SU-DHL-6 (cell line): ENCODE results near the gene CAD.

Experiments
- H2AFZ ChIP-seq: fragments of 200-600 bp; sonication (generic); 2 replicates; pipeline ENCODE4 v1.6.1; 2014; ENCODE audit warnings: low read depth, mild to moderate bottlenecking, moderate library complexity, mixed read lengths, antibody characterized with exemption, low read length; ENCODE audit not compliant: severe bottlenecking
- H3F3A ChIP-seq: fragments of 200-600 bp; shearing (Covaris generic); 2 replicates; pipeline ENCODE4 v1.6.0; 2016; ENCODE audit warnings: antibody characterized with exemption, mild to moderate bottlenecking; ENCODE audit not compliant: insufficient read depth
- H3K27ac ChIP-seq: fragments of 200-600 bp; sonication (generic); 2 replicates; pipeline ENCODE4 v1.5.1; 2016; ENCODE audit warnings: low read depth, mild to moderate bottlenecking, low read length, moderate library complexity, mixed read lengths
- H3K27me3 ChIP-seq: fragments of 200-600 bp; sonication (generic), shearing (Covaris generic); 2 replicates; pipeline ENCODE4 v1.6.0; 2014; ENCODE audit warnings: mild to moderate bottlenecking, low read length
- H3K36me3 ChIP-seq: fragments of 200-600 bp; sonication (generic); 2 replicates; pipeline ENCODE4 v1.6.1; 2014; ENCODE audit warnings: mild to moderate bottlenecking, low read length, mixed read lengths
- H3K4me2 ChIP-seq: fragments of 300-600, 200-600 bp; shearing (Covaris generic), sonication (generic); 2 replicates; pipeline ENCODE4 v1.6.0; 2014; ENCODE audit warnings: low read length, low read depth, mild to moderate bottlenecking; ENCODE audit not compliant: poor library complexity, severe bottlenecking
- H3K4me3 ChIP-seq: fragments of 200-600 bp; sonication (generic); 2 replicates; pipeline ENCODE4 v1.5.1; 2014; ENCODE audit warnings: antibody characterized with exemption, low read length, mild to moderate bottlenecking, mixed read lengths; ENCODE audit not compliant: insufficient read depth, poor library complexity, severe bottlenecking
- H3K79me2 ChIP-seq: fragments of 200-600 bp; sonication (generic); 2 replicates; pipeline ENCODE4 v1.6.1; 2014; ENCODE audit warnings: mild to moderate bottlenecking, low read length, moderate library complexity; ENCODE audit not compliant: insufficient read depth
- H3K9ac ChIP-seq: fragments of 200-600 bp; sonication (generic); 2 replicates; pipeline ENCODE4 v1.7.0; 2014; ENCODE audit warnings: mild to moderate bottlenecking, low read length
- H3K9me2 ChIP-seq: fragments of 200-600 bp; sonication (generic); replicated peaks from 2 replicates; pipeline ENCODE4 v1.6.1; 2014; ENCODE audit warnings: low read length; ENCODE audit not compliant: insufficient read depth
- H3K9me3 ChIP-seq: fragments of 200-600 bp; sonication (generic); 2 replicates; pipeline ENCODE4 v1.6.1; 2014; ENCODE audit warnings: low read length, mixed read lengths; ENCODE audit not compliant: insufficient read depth
- H4K20me1 ChIP-seq: fragments of 200-600 bp; sonication (generic); 2 replicates; pipeline ENCODE4 v1.6.1; 2014; ENCODE audit warnings: low read depth, mild to moderate bottlenecking, antibody characterized with exemption, low read length, moderate library complexity, mixed read lengths
- EZH2phosphoT487 ChIP-seq: fragments of 200-600 bp; sonication (generic), shearing (Covaris generic); conservative IDR thresholded peaks from 2 replicates; pipeline ENCODE4 v1.6.1; 2018; ENCODE audit warnings: mild to moderate bottlenecking, antibody characterized with exemption, low read length, moderate library complexity, mixed read lengths
- TF ChIP-seq, protein P1 (sequence below): fragments of 200-600 bp; sonication (generic); IDR thresholded peaks from one replicate; pipeline ENCODE4 v1.5.1; 2017; ENCODE audit warnings: antibody characterized with exemption, mild to moderate bottlenecking, low read length, moderate library complexity; ENCODE audit not compliant: insufficient read depth, poor library complexity, severe bottlenecking

Gene CAD

DNA sequence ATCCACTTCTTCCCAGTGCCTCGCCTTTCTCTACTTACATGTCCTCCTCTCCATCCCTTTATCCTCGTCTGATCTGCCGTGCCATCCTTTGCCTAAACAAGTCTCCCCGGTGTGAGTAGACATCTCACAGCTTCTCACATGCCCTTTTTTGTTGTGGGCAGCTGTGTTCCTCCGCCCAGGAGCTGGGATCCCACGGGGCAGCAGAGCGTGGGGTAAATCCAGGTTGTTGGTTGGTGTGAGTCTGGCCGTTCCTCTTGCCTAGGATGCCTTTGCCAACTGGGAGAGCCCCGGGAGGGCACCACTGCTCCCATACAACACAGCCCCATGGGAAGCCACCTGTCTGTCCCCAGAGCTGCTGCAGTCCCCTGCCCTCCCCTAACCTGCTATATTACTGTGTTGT, 23.2 kb downstream of the CAD start:
- Histone ChIP-seq H3K27ac (no peak overlapping the region), H3K79me2 (no peaks in the 10 kb centered on the region), H3K9me3 (no peaks in the 10 kb centered on the region), H3K9me2 (no peaks in the 10 kb centered on the region), H3K9ac (no peak overlapping the region), H2AFZ (no peak overlapping the region), H3K4me2 (no peak overlapping the region), H3K27me3 (no peaks in the 10 kb centered on the region), H3K36me3 (no peaks in the 10 kb centered on the region; the same call in 1 of the 2 replicates), H4K20me1 (no peaks in the 10 kb centered on the region), H3K4me3 (no peak overlapping the region), H3F3A (peaks cover 2% of the 10 kb centered on the region; the same call in 1 of the 2 replicates)
- no peak for TF ChIP-seq EZH2phosphoT487

DNA sequence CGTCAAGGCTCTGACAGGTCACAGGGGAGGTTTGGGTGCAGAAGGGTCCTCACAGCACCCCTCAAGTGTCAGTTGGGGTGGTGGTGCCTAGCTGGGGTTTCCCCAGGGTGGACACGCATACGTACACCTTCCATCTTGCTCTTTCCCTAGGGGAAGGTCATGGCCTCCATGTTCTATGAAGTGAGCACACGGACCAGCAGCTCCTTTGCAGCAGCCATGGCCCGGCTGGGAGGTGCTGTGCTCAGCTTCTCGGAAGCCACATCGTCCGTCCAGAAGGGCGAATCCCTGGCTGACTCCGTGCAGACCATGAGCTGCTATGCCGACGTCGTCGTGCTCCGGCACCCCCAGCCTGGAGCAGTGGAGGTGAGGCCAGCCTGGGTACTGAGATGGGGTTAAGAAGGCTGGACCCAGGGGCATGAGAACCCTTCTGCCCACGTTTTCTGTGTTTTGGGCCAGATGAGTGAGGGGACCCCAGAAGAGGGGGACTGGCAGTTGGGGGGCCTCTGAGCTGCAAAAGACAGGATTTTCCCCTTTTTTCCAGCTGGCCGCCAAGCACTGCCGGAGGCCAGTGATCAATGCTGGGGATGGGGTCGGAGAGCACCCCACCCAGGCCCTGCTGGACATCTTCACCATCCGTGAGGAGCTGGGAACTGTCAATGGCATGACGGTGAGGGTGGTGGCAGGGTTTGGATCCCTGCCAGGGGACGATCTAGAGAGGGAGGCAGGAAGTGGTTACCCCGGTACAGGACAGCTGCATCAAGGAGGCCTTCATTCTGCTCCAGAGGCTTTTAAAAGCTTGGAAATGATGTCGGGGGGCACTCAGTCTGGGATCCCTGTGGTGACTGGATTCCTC, 24.8 kb downstream of the CAD start:
- no peaks in the 10 kb centered on the region for H4K20me1 ChIP-seq
- H3K79me2 ChIP-seq: no peaks in the 10 kb centered on the region
- H3F3A ChIP-seq: peaks cover 11% of the 10 kb centered on the region; the same call in 1 of the 2 replicates
- no peak overlapping the region for H2AFZ ChIP-seq
- H3K36me3 ChIP-seq: no peaks in the 10 kb centered on the region; the same call in 1 of the 2 replicates
- H3K4me2 ChIP-seq: no peak overlapping the region
- H3K27me3 ChIP-seq: no peaks in the 10 kb centered on the region
- no peak overlapping the region for H3K9ac ChIP-seq
- H3K9me3 ChIP-seq: no peaks in the 10 kb centered on the region
- TF ChIP-seq, protein P1, sequence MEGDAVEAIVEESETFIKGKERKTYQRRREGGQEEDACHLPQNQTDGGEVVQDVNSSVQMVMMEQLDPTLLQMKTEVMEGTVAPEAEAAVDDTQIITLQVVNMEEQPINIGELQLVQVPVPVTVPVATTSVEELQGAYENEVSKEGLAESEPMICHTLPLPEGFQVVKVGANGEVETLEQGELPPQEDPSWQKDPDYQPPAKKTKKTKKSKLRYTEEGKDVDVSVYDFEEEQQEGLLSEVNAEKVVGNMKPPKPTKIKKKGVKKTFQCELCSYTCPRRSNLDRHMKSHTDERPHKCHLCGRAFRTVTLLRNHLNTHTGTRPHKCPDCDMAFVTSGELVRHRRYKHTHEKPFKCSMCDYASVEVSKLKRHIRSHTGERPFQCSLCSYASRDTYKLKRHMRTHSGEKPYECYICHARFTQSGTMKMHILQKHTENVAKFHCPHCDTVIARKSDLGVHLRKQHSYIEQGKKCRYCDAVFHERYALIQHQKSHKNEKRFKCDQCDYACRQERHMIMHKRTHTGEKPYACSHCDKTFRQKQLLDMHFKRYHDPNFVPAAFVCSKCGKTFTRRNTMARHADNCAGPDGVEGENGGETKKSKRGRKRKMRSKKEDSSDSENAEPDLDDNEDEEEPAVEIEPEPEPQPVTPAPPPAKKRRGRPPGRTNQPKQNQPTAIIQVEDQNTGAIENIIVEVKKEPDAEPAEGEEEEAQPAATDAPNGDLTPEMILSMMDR: no peak
- no peak overlapping the region for H3K27ac ChIP-seq
- no peak overlapping the region for H3K4me3 ChIP-seq
- H3K9me2 ChIP-seq: no peaks in the 10 kb centered on the region

DNA sequence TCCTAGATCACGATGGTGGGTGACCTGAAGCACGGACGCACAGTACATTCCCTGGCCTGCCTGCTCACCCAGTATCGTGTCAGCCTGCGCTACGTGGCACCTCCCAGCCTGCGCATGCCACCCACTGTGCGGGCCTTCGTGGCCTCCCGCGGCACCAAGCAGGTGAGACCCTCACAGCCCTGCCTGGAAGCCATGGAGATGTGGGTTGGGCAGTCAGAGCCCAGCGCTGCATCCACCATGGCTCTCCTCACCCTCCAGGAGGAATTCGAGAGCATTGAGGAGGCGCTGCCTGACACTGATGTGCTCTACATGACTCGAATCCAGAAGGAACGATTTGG, 25.4 kb downstream of the CAD start:
- TF ChIP-seq, protein P1: no peak
- no peak for TF ChIP-seq EZH2phosphoT487
- H3K9me2 ChIP-seq: no peaks in the 10 kb centered on the region
- no peak overlapping the region for H3K27ac ChIP-seq
- H3K9me3 ChIP-seq: no peaks in the 10 kb centered on the region
- no peak overlapping the region for H3K9ac ChIP-seq
- H3F3A ChIP-seq: peaks cover 14% of the 10 kb centered on the region; the same call in 1 of the 2 replicates
- no peak overlapping the region for H3K4me2 ChIP-seq
- no peaks in the 10 kb centered on the region for H3K79me2 ChIP-seq
- no peak overlapping the region for H3K4me3 ChIP-seq
- no peaks in the 10 kb centered on the region for H4K20me1 ChIP-seq
- H2AFZ ChIP-seq: no peak overlapping the region
- no peaks in the 10 kb centered on the region for H3K27me3 ChIP-seq
- no peaks in the 10 kb centered on the region; the same call in 1 of the 2 replicates for H3K36me3 ChIP-seq
